Ishikawa (cell line): ENCODE results near the gene PARD6B.

ENCODE experiments used
- CEBPB ChIP-seq: IDR thresholded peaks from 2 replicates; pipeline ENCODE4 v1.6.1; 2012
- CREB1 ChIP-seq: IDR thresholded peaks from 2 replicates; pipeline ENCODE4 v1.6.1; 2012; ENCODE audit warnings: low read depth
- EGR1 ChIP-seq: IDR thresholded peaks from 2 replicates; pipeline ENCODE4 v1.6.1; 2012
- EP300 ChIP-seq: IDR thresholded peaks from 2 replicates; pipeline ENCODE4 v1.6.1; 2012; ENCODE audit warnings: borderline replicate concordance
- FOXM1 ChIP-seq: IDR thresholded peaks from 2 replicates; pipeline ENCODE4 v1.6.1; 2012; ENCODE audit warnings: low read depth, borderline replicate concordance
- MAX ChIP-seq: IDR thresholded peaks from 2 replicates; pipeline ENCODE4 v1.6.1; 2012
- NFIC ChIP-seq: IDR thresholded peaks from 2 replicates; pipeline ENCODE4 v1.6.1; 2012
- RAD21 ChIP-seq: IDR thresholded peaks from 2 replicates; pipeline ENCODE4 v1.6.1; 2012; ENCODE audit warnings: low read depth
- REST ChIP-seq: IDR thresholded peaks from 2 replicates; pipeline ENCODE4 v1.6.1; 2012; ENCODE audit warnings: low read depth, mild to moderate bottlenecking
- TAF1 ChIP-seq: IDR thresholded peaks from 2 replicates; pipeline ENCODE4 v1.6.1; 2012; ENCODE audit warnings: low read depth, mild to moderate bottlenecking
- TCF12 ChIP-seq: IDR thresholded peaks from 2 replicates; pipeline ENCODE4 v1.6.1; 2012; ENCODE audit warnings: low read depth
- TEAD4 ChIP-seq: IDR thresholded peaks from 2 replicates; pipeline ENCODE4 v1.6.1; 2012
- USF1 ChIP-seq: IDR thresholded peaks from 2 replicates; pipeline ENCODE4 v1.6.1; 2012
- YY1 ChIP-seq: IDR thresholded peaks from 2 replicates; pipeline ENCODE4 v1.6.1; 2012; ENCODE audit warnings: low read depth
- ZBTB7A ChIP-seq: IDR thresholded peaks from 2 replicates; pipeline ENCODE4 v1.6.1; 2012; ENCODE audit warnings: low read depth

Gene PARD6B

GRCh38 chr20:50716518-50716917 is 14.9 kb upstream of the PARD6B start:
- no peak for TF ChIP-seq NFIC
- no peak for TF ChIP-seq CEBPB
- TF ChIP-seq TEAD4: no peak
- TF ChIP-seq TCF12: no peak
- TF ChIP-seq EGR1: no peak
- TF ChIP-seq CREB1: no peak
- no peak for TF ChIP-seq MAX
- no peak for TF ChIP-seq REST
- TF ChIP-seq USF1: no peak
- no peak for TF ChIP-seq EP300

GRCh38 chr20:50717312-50717711 is 14.1 kb upstream of the PARD6B start:
- TF ChIP-seq MAX (no peak), REST (no peak)

- no peak for TF ChIP-seq ZBTB7A
- TF ChIP-seq RAD21: peak; percentile 40; the same call in 1 of the 2 replicates
- no peak for TF ChIP-seq EGR1
Observed at GRCh38 chr20:50717974-50718761, 13.2 kb upstream of the PARD6B start.

GRCh38 chr20:50719328-50719727 is 12.1 kb upstream of the PARD6B start:
- TF ChIP-seq TAF1: no peak
- TF ChIP-seq MAX: no peak
- no peak for TF ChIP-seq TEAD4
- no peak for TF ChIP-seq CREB1
- no peak for TF ChIP-seq NFIC
- TF ChIP-seq RAD21: no peak
- TF ChIP-seq FOXM1: no peak
- no peak for TF ChIP-seq CEBPB
- TF ChIP-seq REST: no peak
- no peak for TF ChIP-seq YY1
- TF ChIP-seq USF1: no peak
- no peak for TF ChIP-seq TCF12

GRCh38 chr20:50720026-50720425 is 11.4 kb upstream of the PARD6B start:
- TF ChIP-seq MAX (no peak), REST (no peak), EGR1 (no peak), YY1 (no peak), USF1 (no peak), NFIC (no peak), TCF12 (no peak), TAF1 (no peak)
